HFFc6 (cell line): ENCODE results near the gene NFIL3. TPM values are rescaled to one million over a fixed set of nuclear protein-coding genes. Genes with fewer than 3 reads are reported as not detected.

ENCODE experiments used
- DNase-seq: peaks from one replicate; pipeline ENCODE4 v3.0.0-alpha.2; 2018
- H3K27ac Mint-ChIP-seq: 2 replicates; pipeline ENCODE4 v1.8.0; 2020; ENCODE audit warnings: mild to moderate bottlenecking, mixed read lengths
- H3K27me3 Mint-ChIP-seq: 2 replicates; pipeline ENCODE4 v1.8.0; 2021; ENCODE audit warnings: mild to moderate bottlenecking, moderate library complexity, mixed read lengths; ENCODE audit not compliant: insufficient read depth
- H3K36me3 Mint-ChIP-seq: 2 replicates; pipeline ENCODE4 v1.8.0; 2021; ENCODE audit warnings: low read depth, mixed read lengths
- H3K4me1 Mint-ChIP-seq: 2 replicates; pipeline ENCODE4 v1.8.0; 2020; ENCODE audit warnings: low read depth, mixed read lengths
- H3K4me3 Mint-ChIP-seq: 2 replicates; pipeline ENCODE4 v1.8.0; 2020; ENCODE audit warnings: mild to moderate bottlenecking, moderate library complexity, mixed read lengths
- H3K9me3 Mint-ChIP-seq: 2 replicates; pipeline ENCODE4 v1.8.0; 2020; ENCODE audit warnings: mild to moderate bottlenecking, mixed read lengths
- total RNA-seq, 6 experiments: library from RNA; stranded (reverse); fragmentation: NEBNext Ultra II Directional; extraction: Animal tissue kit (Norgen Biotek cat#: 25700); gene quantifications; 2 replicates in 1 of 6; 3 replicates in 5 of 6; pipeline ENCODE4 v1.2.3, GENCODE V29; 2021
- TF ChIP-seq, protein P1 (sequence below): fragments of 200-600 bp; sonication (generic); IDR thresholded peaks from 2 replicates; pipeline ENCODE4 v1.5.0; 2021; ENCODE audit warnings: antibody characterized with exemption, mild to moderate bottlenecking

The NFIL3 gene
- total RNA-seq, 6 experiments from 2014 or later, result 11.8 to 18.5 (median 17.4) TPM

DNA sequence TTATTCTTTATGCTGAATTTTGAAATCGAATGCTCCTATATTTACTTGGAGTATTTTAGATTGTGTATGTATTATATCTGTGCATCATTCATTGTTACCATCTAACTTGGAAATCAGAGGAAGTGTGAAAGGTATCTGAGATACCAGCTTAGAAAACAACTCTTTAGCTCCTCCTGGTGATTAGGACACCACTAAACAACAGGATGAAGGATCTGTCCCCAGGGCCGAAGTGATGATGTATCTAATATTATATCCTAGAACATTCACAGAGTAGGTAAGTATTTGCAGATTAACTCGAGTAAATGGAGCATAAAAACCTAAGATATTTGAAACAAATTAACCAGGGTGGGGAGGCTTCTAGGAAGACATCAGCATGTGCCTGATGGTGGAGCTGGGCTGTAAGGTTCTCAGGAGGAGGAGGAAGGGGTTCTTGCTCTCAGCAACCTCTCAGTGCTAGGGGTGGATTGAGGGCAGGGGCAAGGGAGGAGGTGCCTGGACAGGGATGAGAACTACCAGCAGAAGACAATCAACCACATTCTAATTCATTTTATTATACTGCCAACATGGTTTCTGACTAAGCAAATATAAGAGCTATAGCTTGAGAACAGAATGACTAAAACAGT lies 2.6 kb upstream of the NFIL3 start:
- H3K36me3 Mint-ChIP-seq, result no peaks in the 10 kb centered on the region
- H3K27me3 Mint-ChIP-seq, result peaks cover 3% of the 10 kb centered on the region; the same call in 1 of the 2 replicates
- H3K4me3 Mint-ChIP-seq, result no peak overlapping the region

DNA sequence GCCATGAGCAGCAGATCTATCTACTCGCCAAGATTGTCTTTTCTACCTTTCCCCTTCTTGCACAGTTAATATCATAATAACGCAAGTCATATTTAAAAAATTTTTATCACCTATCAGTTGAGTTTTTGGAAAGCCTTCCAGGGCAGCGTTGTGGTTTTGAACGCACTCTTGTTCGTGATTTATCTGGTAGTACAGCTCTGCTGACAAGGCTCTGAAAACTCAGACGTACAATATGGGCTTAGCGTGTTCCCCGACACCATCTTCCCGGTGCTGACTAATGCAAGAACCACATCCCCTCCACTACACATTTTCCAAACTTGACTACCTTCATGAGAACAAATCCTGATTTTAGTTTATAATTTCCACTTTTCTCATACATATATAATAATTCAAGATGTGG lies 1.6 kb upstream of the NFIL3 start:
- Mint-ChIP-seq H3K27me3 (peaks cover 3% of the 10 kb centered on the region; the same call in 1 of the 2 replicates), H3K4me1 (peaks cover 50% of the 10 kb centered on the region), H3K9me3 (no peaks in the 10 kb centered on the region), H3K36me3 (no peaks in the 10 kb centered on the region), H3K4me3 (peak overlapping the region; percentile 92), H3K27ac (peak overlapping the region; percentile 23; the same call in 1 of the 2 replicates)
- no peak for DNase-seq
- TF ChIP-seq, protein P1, sequence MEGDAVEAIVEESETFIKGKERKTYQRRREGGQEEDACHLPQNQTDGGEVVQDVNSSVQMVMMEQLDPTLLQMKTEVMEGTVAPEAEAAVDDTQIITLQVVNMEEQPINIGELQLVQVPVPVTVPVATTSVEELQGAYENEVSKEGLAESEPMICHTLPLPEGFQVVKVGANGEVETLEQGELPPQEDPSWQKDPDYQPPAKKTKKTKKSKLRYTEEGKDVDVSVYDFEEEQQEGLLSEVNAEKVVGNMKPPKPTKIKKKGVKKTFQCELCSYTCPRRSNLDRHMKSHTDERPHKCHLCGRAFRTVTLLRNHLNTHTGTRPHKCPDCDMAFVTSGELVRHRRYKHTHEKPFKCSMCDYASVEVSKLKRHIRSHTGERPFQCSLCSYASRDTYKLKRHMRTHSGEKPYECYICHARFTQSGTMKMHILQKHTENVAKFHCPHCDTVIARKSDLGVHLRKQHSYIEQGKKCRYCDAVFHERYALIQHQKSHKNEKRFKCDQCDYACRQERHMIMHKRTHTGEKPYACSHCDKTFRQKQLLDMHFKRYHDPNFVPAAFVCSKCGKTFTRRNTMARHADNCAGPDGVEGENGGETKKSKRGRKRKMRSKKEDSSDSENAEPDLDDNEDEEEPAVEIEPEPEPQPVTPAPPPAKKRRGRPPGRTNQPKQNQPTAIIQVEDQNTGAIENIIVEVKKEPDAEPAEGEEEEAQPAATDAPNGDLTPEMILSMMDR, result no peak

More for the DNA sequence above, 2.6 kb upstream of the NFIL3 start:
- Mint-ChIP-seq H3K27ac (no peak overlapping the region; the same call in 1 of the 2 replicates), H3K4me1 (peaks cover 43% of the 10 kb centered on the region), H3K9me3 (no peaks in the 10 kb centered on the region)
- peak; percentile 55 for DNase-seq
- TF ChIP-seq, protein P1, result peak; percentile 76

DNA sequence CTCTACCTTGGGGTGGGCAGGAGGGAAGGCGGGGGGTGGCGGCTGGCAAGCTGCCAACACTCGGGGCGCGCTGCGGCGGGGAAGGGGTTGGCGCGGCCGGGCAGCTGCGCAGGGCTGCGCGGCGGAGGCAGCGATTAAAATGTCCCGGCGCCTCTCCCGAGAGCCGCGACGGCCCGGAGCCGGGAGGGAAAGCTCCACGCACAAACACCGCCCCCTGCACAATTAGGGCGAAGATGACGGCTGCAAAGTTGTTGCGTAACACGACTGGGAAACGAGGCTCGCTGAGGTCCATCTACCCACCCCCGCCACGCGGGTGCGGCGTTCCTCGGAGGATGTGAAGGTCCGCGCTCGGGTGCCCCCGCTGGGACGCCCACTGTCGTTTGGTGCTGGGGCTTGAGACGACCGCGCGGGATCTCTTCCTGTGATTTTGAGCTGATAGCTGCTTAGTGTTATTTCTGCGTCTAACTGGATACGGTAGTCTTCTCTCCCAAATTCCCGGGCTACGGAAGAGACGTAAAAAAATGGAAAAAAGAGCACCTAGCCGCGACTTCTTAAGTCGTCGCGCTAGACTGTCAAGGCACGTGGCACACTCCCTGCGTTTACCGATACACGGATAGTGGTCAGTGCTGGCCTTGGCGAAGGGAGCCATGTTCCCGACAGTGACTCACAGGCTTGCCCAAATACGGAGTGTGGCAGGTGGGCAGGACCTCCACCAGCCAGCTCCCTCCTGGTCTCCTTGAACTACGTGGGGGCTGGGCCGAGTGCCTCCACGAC lies 958 bp upstream of the NFIL3 start:
- H3K4me1 Mint-ChIP-seq, result peaks cover 56% of the 10 kb centered on the region
- H3K36me3 Mint-ChIP-seq, result no peaks in the 10 kb centered on the region
- H3K27me3 Mint-ChIP-seq, result peaks cover 3% of the 10 kb centered on the region; the same call in 1 of the 2 replicates
- TF ChIP-seq, protein P1, result peak; percentile 66
- peak; percentile 76 for DNase-seq
- H3K9me3 Mint-ChIP-seq, result no peaks in the 10 kb centered on the region
- H3K27ac Mint-ChIP-seq, result peak overlapping the region; percentile 91
- peak overlapping the region; percentile 92 for H3K4me3 Mint-ChIP-seq

DNA sequence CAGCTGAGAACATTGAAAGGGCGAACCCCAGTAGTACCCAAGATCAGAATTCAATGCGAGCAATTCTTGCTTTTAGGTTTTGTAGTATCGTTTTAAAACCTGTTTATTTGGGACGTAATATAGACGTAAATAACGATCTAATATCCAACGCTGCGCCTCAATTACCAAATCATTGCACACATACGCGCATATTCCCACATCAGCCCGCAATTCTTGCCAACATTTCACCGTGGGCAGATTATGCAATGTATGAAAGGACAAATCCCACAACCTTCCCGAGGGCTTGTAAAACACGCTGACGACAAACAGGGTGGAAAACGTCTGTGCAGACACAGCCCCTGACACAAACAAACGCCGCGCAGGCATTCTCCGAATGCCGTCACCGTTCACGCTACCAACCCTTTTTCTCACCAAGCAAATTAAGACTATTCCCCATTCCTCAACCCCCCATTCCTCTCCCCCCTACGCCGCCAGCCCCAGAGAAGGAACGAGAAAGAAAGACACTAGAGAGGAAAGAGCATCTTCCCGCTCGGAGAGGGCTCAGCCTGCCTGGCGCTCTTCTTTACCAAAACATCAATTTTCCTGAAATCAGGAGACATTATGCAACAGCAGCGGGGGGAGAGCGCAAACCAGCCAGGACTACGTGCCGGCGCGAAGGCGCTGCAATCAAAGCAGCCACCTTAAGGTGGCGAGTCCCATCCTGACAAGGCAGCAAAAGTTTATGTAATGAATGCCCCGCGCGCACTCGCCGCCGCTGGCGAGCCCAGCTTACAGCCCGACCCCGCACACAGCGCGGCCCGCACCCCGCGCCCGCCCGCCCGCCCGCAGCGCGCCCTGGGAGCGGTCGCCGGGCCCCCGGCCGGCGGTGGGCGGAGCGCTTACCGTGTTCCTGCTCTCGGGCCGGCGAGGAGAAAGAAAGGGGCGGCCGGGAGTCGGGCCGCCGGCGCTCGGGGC lies 597 bp downstream of the NFIL3 start:
- H3K27me3 Mint-ChIP-seq, result peaks cover 3% of the 10 kb centered on the region; the same call in 1 of the 2 replicates
- TF ChIP-seq, protein P1, result peak; percentile 47
- peak; percentile 63 for DNase-seq
- H3K9me3 Mint-ChIP-seq, result no peaks in the 10 kb centered on the region
- peak overlapping the region; percentile 96 for H3K4me3 Mint-ChIP-seq
- H3K4me1 Mint-ChIP-seq, result peaks cover 65% of the 10 kb centered on the region
- peak overlapping the region; percentile 95 for H3K27ac Mint-ChIP-seq
- no peaks in the 10 kb centered on the region for H3K36me3 Mint-ChIP-seq
